Mesenchymal stem cell (in vitro differentiated cells and primary cell): ENCODE measurements around the gene BID.

Source experiments
- DNase-seq: peaks from one replicate; pipeline ENCODE4 v3.0.0-alpha.2; 2013
- H2AFZ ChIP-seq: one replicate; pipeline ENCODE4 v1.6.1; 2013; ENCODE audit warnings: low read depth, mild to moderate bottlenecking, control low read depth, inconsistent platforms, low read length, moderate library complexity
- H2AK5ac ChIP-seq: 2 replicates; pipeline ENCODE4 v1.6.1; 2013; ENCODE audit warnings: low read length, moderate library complexity, mild to moderate bottlenecking, inconsistent platforms; ENCODE audit not compliant: severe bottlenecking
- H2BK120ac ChIP-seq: one replicate; pipeline ENCODE4 v1.6.1; 2013; ENCODE audit warnings: low read depth, mild to moderate bottlenecking, inconsistent platforms, low read length, moderate library complexity
- H2BK12ac ChIP-seq, 2 experiments: one replicate each; pipeline ENCODE4 v1.6.1; 2013; ENCODE audit warnings: inconsistent platforms in 2 of 2, low read length in 2 of 2, mild to moderate bottlenecking in 2 of 2, moderate library complexity in 2 of 2, control low read depth in 1 of 2
- H2BK15ac ChIP-seq: one replicate; pipeline ENCODE4 v1.6.1; 2013; ENCODE audit warnings: mild to moderate bottlenecking, low read depth, inconsistent platforms; ENCODE audit not compliant: poor library complexity, severe bottlenecking
- H2BK5ac ChIP-seq: 2 replicates; pipeline ENCODE4 v1.6.1; 2013; ENCODE audit warnings: low read depth, mild to moderate bottlenecking, low read length, control low read depth, inconsistent platforms; ENCODE audit not compliant: poor library complexity, severe bottlenecking
- H3K14ac ChIP-seq, 2 experiments: one replicate each; pipeline ENCODE4 v1.6.1; 2013; ENCODE audit warnings: inconsistent platforms in 2 of 2, low read length in 2 of 2, control low read depth in 1 of 2, mild to moderate bottlenecking in 1 of 2, moderate library complexity in 1 of 2
- H3K18ac ChIP-seq, 2 experiments: one replicate each; pipeline ENCODE4 v1.6.1; 2013; ENCODE audit warnings: inconsistent platforms in 2 of 2, low read length in 2 of 2, control low read depth in 1 of 2, low read depth in 1 of 2, mild to moderate bottlenecking in 1 of 2
- H3K23ac ChIP-seq, 2 experiments: one replicate each; pipeline ENCODE4 v1.6.1; 2013; ENCODE audit warnings: inconsistent platforms in 2 of 2, low read length in 2 of 2, mild to moderate bottlenecking in 2 of 2, moderate library complexity in 2 of 2, control low read depth in 1 of 2
- H3K27ac ChIP-seq: 2 replicates; pipeline ENCODE4 v1.5.1; 2013; ENCODE audit warnings: mild to moderate bottlenecking, moderate library complexity, low read length, control low read depth, inconsistent platforms; ENCODE audit not compliant: poor library complexity, severe bottlenecking
- H3K27me3 ChIP-seq, 2 experiments: 2 replicates each; pipeline versions ENCODE4 v1.6.1 to v1.7.0; 2013; ENCODE audit warnings: low read length in 2 of 2, mild to moderate bottlenecking in 2 of 2, moderate library complexity in 2 of 2, control low read depth in 1 of 2, inconsistent platforms in 1 of 2; ENCODE audit not compliant: control insufficient read depth in 1 of 2, insufficient read depth in 1 of 2
- H3K36me3 ChIP-seq, 2 experiments: 2 replicates each; pipeline versions ENCODE4 v1.6.1 to v1.7.0; 2013; ENCODE audit warnings: low read length in 2 of 2, control low read depth in 1 of 2, inconsistent platforms in 1 of 2, low read depth in 1 of 2, mild to moderate bottlenecking in 1 of 2; ENCODE audit not compliant: insufficient read depth in 2 of 2, control insufficient read depth in 1 of 2
- H3K4ac ChIP-seq, 2 experiments: one replicate each; pipeline ENCODE4 v1.6.1; 2013; ENCODE audit warnings: inconsistent platforms in 2 of 2, low read length in 2 of 2, mild to moderate bottlenecking in 2 of 2, moderate library complexity in 2 of 2, control low read depth in 1 of 2, low read depth in 1 of 2
- H3K4me1 ChIP-seq: 2 replicates; pipeline ENCODE4 v1.6.1; 2013; ENCODE audit warnings: low read depth, low read length, control low read depth; ENCODE audit not compliant: control insufficient read depth, insufficient read depth
- H3K4me2 ChIP-seq: 2 replicates; pipeline ENCODE4 v1.6.1; 2013; ENCODE audit warnings: low read length, mild to moderate bottlenecking, inconsistent platforms; ENCODE audit not compliant: poor library complexity, severe bottlenecking
- H3K4me3 ChIP-seq, 2 experiments: 2 replicates each; pipeline versions ENCODE4 v1.5.1 to v1.7.0; 2013; ENCODE audit warnings: low read length in 2 of 2, mild to moderate bottlenecking in 2 of 2, control low read depth in 1 of 2, low read depth in 1 of 2; ENCODE audit not compliant: insufficient read depth in 1 of 2
- H3K79me1 ChIP-seq: replicated peaks from 2 replicates; pipeline ENCODE4 v1.6.1; 2013; ENCODE audit warnings: mild to moderate bottlenecking, control low read depth, low read length, inconsistent platforms; ENCODE audit not compliant: poor library complexity, severe bottlenecking
- H3K9ac ChIP-seq: 2 replicates; pipeline ENCODE4 v1.7.0; 2013; ENCODE audit warnings: mild to moderate bottlenecking, low read length, moderate library complexity
- H3K9me3 ChIP-seq: 2 replicates; pipeline ENCODE4 v1.7.0; 2013; ENCODE audit warnings: mild to moderate bottlenecking, low read length; ENCODE audit not compliant: control insufficient read depth
- H4K8ac ChIP-seq: one replicate; pipeline ENCODE4 v1.6.1; 2013; ENCODE audit warnings: inconsistent platforms, mild to moderate bottlenecking, low read length, moderate library complexity
- H4K91ac ChIP-seq: one replicate; pipeline ENCODE4 v1.6.1; 2013; ENCODE audit warnings: mild to moderate bottlenecking, low read length, inconsistent platforms
- WGBS: methylation state at CpG from one replicate; pipeline ENCODE4 v1.1.7; 2013; ENCODE audit warnings: mixed read lengths; 5-methylcytosine and 5-hydroxymethylcytosine counted together

The BID gene

GRCh38 chr22:17749605-17750395, 24.5 kb downstream of the BID start:
- peak overlapping the region; percentile 30 for H4K91ac ChIP-seq
- no peaks in the 10 kb centered on the region for H3K27me3 ChIP-seq
- WGBS = 91% methylated on average over 32 of the region's 35 CpGs
- no peak overlapping the region for H2BK120ac ChIP-seq
- H3K36me3 ChIP-seq = peaks cover 0 to 19% of the 10 kb centered on the region in 2 experiments
- no peak overlapping the region for H3K9ac ChIP-seq
- no peak overlapping the region for H2BK15ac ChIP-seq
- H3K4me2 ChIP-seq = no peak overlapping the region
- no peak overlapping the region for H3K4me3 ChIP-seq
- no peak overlapping the region for H2AFZ ChIP-seq
- H2AK5ac ChIP-seq = no peak overlapping the region
- peaks cover 29% of the 10 kb centered on the region for H3K79me1 ChIP-seq
- no peak overlapping the region for H3K23ac ChIP-seq
- no peak overlapping the region for H2BK5ac ChIP-seq
- peak overlapping the region in 1 of 2 experiments; percentile 33 for H3K14ac ChIP-seq
- no peaks in the 10 kb centered on the region for H3K9me3 ChIP-seq
- no peak overlapping the region for H3K4ac ChIP-seq
- H3K18ac ChIP-seq = no peak overlapping the region
- H3K4me1 ChIP-seq = no peaks in the 10 kb centered on the region
- DNase-seq = no peak
- H4K8ac ChIP-seq = no peak overlapping the region
- no peak overlapping the region for H2BK12ac ChIP-seq
- no peak overlapping the region for H3K27ac ChIP-seq

GRCh38 chr22:17748555-17749353, 25.5 kb downstream of the BID start:
- H4K8ac ChIP-seq = peak overlapping the region; percentile 65
- H3K4ac ChIP-seq = no peak overlapping the region
- 55% methylated on average over 38 of the region's 40 CpGs for WGBS
- H3K9me3 ChIP-seq = no peaks in the 10 kb centered on the region
- H3K27me3 ChIP-seq = no peaks in the 10 kb centered on the region
- H3K23ac ChIP-seq = no peak overlapping the region
- H2BK120ac ChIP-seq = no peak overlapping the region
- peak overlapping the region in 1 of 2 experiments; percentile 4 for H3K18ac ChIP-seq
- H3K36me3 ChIP-seq = peaks cover 0 to 22% of the 10 kb centered on the region in 2 experiments
- H2BK12ac ChIP-seq = no peak overlapping the region
- H3K27ac ChIP-seq = no peak overlapping the region
- DNase-seq = no peak
- H3K79me1 ChIP-seq = peaks cover 23% of the 10 kb centered on the region
- H2BK5ac ChIP-seq = no peak overlapping the region
- no peak overlapping the region for H4K91ac ChIP-seq
- no peak overlapping the region for H3K9ac ChIP-seq
- H3K4me2 ChIP-seq = no peak overlapping the region
- no peak overlapping the region for H3K14ac ChIP-seq
- H2BK15ac ChIP-seq = no peak overlapping the region
- peak overlapping the region in 1 of 2 experiments; percentile 2 for H3K4me3 ChIP-seq
- no peak overlapping the region for H2AK5ac ChIP-seq
- H3K4me1 ChIP-seq = peaks cover 8% of the 10 kb centered on the region
- H2AFZ ChIP-seq = no peak overlapping the region

GRCh38 chr22:17746916-17747315, 27.4 kb downstream of the BID start:
- no peak overlapping the region for H2BK120ac ChIP-seq
- peaks cover 12% of the 10 kb centered on the region for H3K4me1 ChIP-seq
- no peak overlapping the region for H3K23ac ChIP-seq
- H2BK12ac ChIP-seq = no peak overlapping the region
- H4K91ac ChIP-seq = no peak overlapping the region
- H3K9ac ChIP-seq = no peak overlapping the region
- 99% methylated on average over 10 of the region's 10 CpGs for WGBS
- H3K36me3 ChIP-seq = peaks cover 0 to 21% of the 10 kb centered on the region in 2 experiments
- no peak overlapping the region for H2AFZ ChIP-seq
- H3K9me3 ChIP-seq = no peaks in the 10 kb centered on the region
- H2BK5ac ChIP-seq = no peak overlapping the region
- no peak overlapping the region for H3K14ac ChIP-seq
- no peak overlapping the region for H4K8ac ChIP-seq
- H3K18ac ChIP-seq = no peak overlapping the region
- no peak overlapping the region for H3K4me3 ChIP-seq
- H3K27ac ChIP-seq = no peak overlapping the region
- DNase-seq = no peak
- H3K4me2 ChIP-seq = no peak overlapping the region
- no peak overlapping the region for H2BK15ac ChIP-seq
- H3K4ac ChIP-seq = no peak overlapping the region
- H3K79me1 ChIP-seq = peaks cover 19% of the 10 kb centered on the region
- H3K27me3 ChIP-seq = no peaks in the 10 kb centered on the region
- H2AK5ac ChIP-seq = no peak overlapping the region

GRCh38 chr22:17744430-17744829, 29.8 kb downstream of the BID start:
- DNase-seq = no peak
- Histone ChIP-seq H2BK15ac (no peak overlapping the region), H3K9me3 (no peaks in the 10 kb centered on the region), H3K4me2 (no peak overlapping the region), H4K91ac (no peak overlapping the region), H4K8ac (no peak overlapping the region), H3K4ac (no peak overlapping the region), H3K4me1 (peaks cover 12% of the 10 kb centered on the region), H3K18ac (no peak overlapping the region), H3K4me3 (no peak overlapping the region), H3K9ac (no peak overlapping the region), H3K23ac (no peak overlapping the region), H2AK5ac (no peak overlapping the region), H3K27me3 (no peaks in the 10 kb centered on the region), H2BK5ac (no peak overlapping the region), H2BK12ac (no peak overlapping the region), H3K36me3 (peaks cover 0 to 22% of the 10 kb centered on the region in 2 experiments), H2BK120ac (no peak overlapping the region), H3K79me1 (peaks cover 13% of the 10 kb centered on the region), H3K27ac (no peak overlapping the region), H2AFZ (no peak overlapping the region), H3K14ac (no peak overlapping the region)
- 97% methylated on average over 7 of the region's 7 CpGs for WGBS
